ENCODE data around the gene KLHL10. TPM values are rescaled to one million over a fixed set of nuclear protein-coding genes. Genes with fewer than 3 reads are reported as not detected.
"Not testable (repeated sequence)": the region's sequence is repeated elsewhere in the genome, so short reads cannot be mapped to it uniquely, and the experiment has no call there.

Gene KLHL10
- total RNA-seq, 4 donors from 2014 or later = 0.33 to 1.6 TPM; not detected in 2

GRCh38 chr17:41824086-41824485, 13.5 kb upstream of the KLHL10 start:
- TF ChIP-seq POLR2A (IDR thresholded peaks at IDR 0.05) = no peak
- TF ChIP-seq CTCF (IDR thresholded peaks at IDR 0.05) = no peak
- intact Hi-C loops (cut with DNase I) = no loop called here
- H3K27ac ChIP-seq = no peak overlapping the region

GRCh38 chr17:41825175-41825845, 12.3 kb upstream of the KLHL10 start:
- Histone ChIP-seq H3K4me1 (no peaks in the 10 kb centered on the region), H3K36me3 (peaks cover 34 to 40% of the 10 kb centered on the region in 2 donors), H3K27ac (no peak overlapping the region), H3K27me3 (no peaks in the 10 kb centered on the region), H3K4me3 (replicated peaks in 1 of 3) (no peak overlapping the region), H3K9me3 (no peaks in the 10 kb centered on the region)
- intact Hi-C loops (cut with DNase I) = no loop called here
- 94% methylated on average over 18 to 19 of the region's 19 CpGs for WGBS, 2 donors
- no peak for TF ChIP-seq CTCF (IDR thresholded peaks at IDR 0.05)
- no peak for TF ChIP-seq POLR2A (IDR thresholded peaks at IDR 0.05)
- no peak for DNase-seq

More at GRCh38 chr17:41824086-41824485, 13.5 kb upstream of the KLHL10 start:
- H3K27me3 ChIP-seq = no peaks in the 10 kb centered on the region
- no peaks in the 10 kb centered on the region for H3K9me3 ChIP-seq
- 52 to 53% methylated on average over 6 of the region's 7 CpGs for WGBS, 2 donors
- H3K4me3 ChIP-seq (replicated peaks in 1 of 3) = no peak overlapping the region
- peak; percentile 15 to 33 for DNase-seq
- H3K4me1 ChIP-seq = no peaks in the 10 kb centered on the region
- peaks cover 28 to 30% of the 10 kb centered on the region in 2 donors for H3K36me3 ChIP-seq

GRCh38 chr17:41829961-41830360, 7.7 kb upstream of the KLHL10 start:
- H3K36me3 ChIP-seq = peaks cover 36 to 56% of the 10 kb centered on the region in 2 donors
- H3K9me3 ChIP-seq; H3K27ac ChIP-seq; intact Hi-C loops (cut with DNase I); H3K27me3 ChIP-seq; H3K4me1 ChIP-seq; H3K4me3 ChIP-seq (replicated peaks in 1 of 3); DNase-seq: not testable (repeated sequence)
- 86% methylated on average over 10 of the region's 10 CpGs for WGBS, 2 donors

- Histone ChIP-seq H3K36me3 (peaks cover 3 to 16% of the 10 kb centered on the region in 2 donors), H3K27me3 (no peaks in the 10 kb centered on the region), H3K4me3 (replicated peaks in 1 of 3) (peak overlapping the region; percentile 61 to 93 (median 93)), H3K4me1 (peaks cover 17% of the 10 kb centered on the region in 2 donors), H3K9me3 (no peaks in the 10 kb centered on the region), H3K27ac (peak overlapping the region; percentile 79 to 92 (median 88))
- no peak for TF ChIP-seq POLR2A (IDR thresholded peaks at IDR 0.05)
- no peak for TF ChIP-seq CTCF (IDR thresholded peaks at IDR 0.05)
- intact Hi-C loops (cut with DNase I) = no loop called here
- no peak for DNase-seq
- WGBS, 2 donors = 20 to 25% methylated on average over 9 to 13 of the region's 13 CpGs
These were observed 2.3 kb upstream of the KLHL10 start for GRCh38 chr17:41835214-41835799.

- 1% methylated on average over 16 to 48 of the region's 72 CpGs for WGBS, 2 donors
These were observed 1.6 kb upstream of the KLHL10 start, which contains the start of gene NT5C3B for GRCh38 chr17:41835800-41836549. NT5C3B (minus strand) TSS chr17:41836232; CDS start chr17:41836193, 39 bp downstream.

More at GRCh38 chr17:41835800-41836549, 1.6 kb upstream of the KLHL10 start, which contains the start of gene NT5C3B:
- Histone ChIP-seq H3K27ac (peak within 1 kb of the TSS; percentile 79 to 92 (median 88)), H3K4me3 (replicated peaks in 1 of 3) (peak within 1 kb of the TSS; percentile 61 to 93 (median 93)), H3K9me3 (no peaks in the 10 kb centered on the region), H3K4me1 (peaks cover 19 to 21% of the 10 kb centered on the region in 2 donors), H3K27me3 (no peaks in the 10 kb centered on the region), H3K36me3 (peaks cover 0 to 11% of the 10 kb centered on the region in 2 donors)
- TF ChIP-seq POLR2A (IDR thresholded peaks at IDR 0.05) = peak in 1 of 2 donors; percentile 62
- TF ChIP-seq CTCF (IDR thresholded peaks at IDR 0.05) = no peak
- peak; percentile 63 to 69 for DNase-seq
- intact Hi-C loops (cut with DNase I) = no loop called here
